HFFc6 (cell line): ENCODE measurements around the gene PSMA1. TPM values are rescaled to one million over a fixed set of nuclear protein-coding genes. Genes with fewer than 3 reads are reported as not detected.

Source experiments
- DNase-seq: peaks from one replicate; pipeline ENCODE4 v3.0.0-alpha.2; 2018
- H3K27ac Mint-ChIP-seq: 2 replicates; pipeline ENCODE4 v1.8.0; 2020; ENCODE audit warnings: mild to moderate bottlenecking, mixed read lengths
- H3K27me3 Mint-ChIP-seq: 2 replicates; pipeline ENCODE4 v1.8.0; 2021; ENCODE audit warnings: mild to moderate bottlenecking, moderate library complexity, mixed read lengths; ENCODE audit not compliant: insufficient read depth
- H3K36me3 Mint-ChIP-seq: 2 replicates; pipeline ENCODE4 v1.8.0; 2021; ENCODE audit warnings: low read depth, mixed read lengths
- H3K4me1 Mint-ChIP-seq: 2 replicates; pipeline ENCODE4 v1.8.0; 2020; ENCODE audit warnings: low read depth, mixed read lengths
- H3K4me3 Mint-ChIP-seq: 2 replicates; pipeline ENCODE4 v1.8.0; 2020; ENCODE audit warnings: mild to moderate bottlenecking, moderate library complexity, mixed read lengths
- H3K9me3 Mint-ChIP-seq: 2 replicates; pipeline ENCODE4 v1.8.0; 2020; ENCODE audit warnings: mild to moderate bottlenecking, mixed read lengths
- total RNA-seq, 6 experiments: library from RNA; stranded (reverse); fragmentation: NEBNext Ultra II Directional; extraction: Animal tissue kit (Norgen Biotek cat#: 25700); gene quantifications; 2 replicates in 1 of 6; 3 replicates in 5 of 6; pipeline ENCODE4 v1.2.3, GENCODE V29; 2021
- TF ChIP-seq, protein P1 (sequence below): fragments of 200-600 bp; sonication (generic); IDR thresholded peaks from 2 replicates; pipeline ENCODE4 v1.5.0; 2021; ENCODE audit warnings: antibody characterized with exemption, mild to moderate bottlenecking

PSMA1 gene
- total RNA-seq, 6 experiments from 2014 or later: 158 to 193 (median 173) TPM

GRCh38 chr11:14460147-14460546, 60.0 kb downstream of the PSMA1 start:
- H3K27me3 Mint-ChIP-seq: no peaks in the 10 kb centered on the region

GRCh38 chr11:14458377-14458776, 61.8 kb downstream of the PSMA1 start:
- Mint-ChIP-seq H3K4me3 (no peak overlapping the region), H3K9me3 (no peaks in the 10 kb centered on the region), H3K27me3 (no peaks in the 10 kb centered on the region), H3K4me1 (0 out of 2 replicates have a peak, but pooled peaks cover 17% of the 10 kb centered on the region), H3K27ac (no peak overlapping the region), H3K36me3 (peaks cover 30% of the 10 kb centered on the region)
- TF ChIP-seq, protein P1, sequence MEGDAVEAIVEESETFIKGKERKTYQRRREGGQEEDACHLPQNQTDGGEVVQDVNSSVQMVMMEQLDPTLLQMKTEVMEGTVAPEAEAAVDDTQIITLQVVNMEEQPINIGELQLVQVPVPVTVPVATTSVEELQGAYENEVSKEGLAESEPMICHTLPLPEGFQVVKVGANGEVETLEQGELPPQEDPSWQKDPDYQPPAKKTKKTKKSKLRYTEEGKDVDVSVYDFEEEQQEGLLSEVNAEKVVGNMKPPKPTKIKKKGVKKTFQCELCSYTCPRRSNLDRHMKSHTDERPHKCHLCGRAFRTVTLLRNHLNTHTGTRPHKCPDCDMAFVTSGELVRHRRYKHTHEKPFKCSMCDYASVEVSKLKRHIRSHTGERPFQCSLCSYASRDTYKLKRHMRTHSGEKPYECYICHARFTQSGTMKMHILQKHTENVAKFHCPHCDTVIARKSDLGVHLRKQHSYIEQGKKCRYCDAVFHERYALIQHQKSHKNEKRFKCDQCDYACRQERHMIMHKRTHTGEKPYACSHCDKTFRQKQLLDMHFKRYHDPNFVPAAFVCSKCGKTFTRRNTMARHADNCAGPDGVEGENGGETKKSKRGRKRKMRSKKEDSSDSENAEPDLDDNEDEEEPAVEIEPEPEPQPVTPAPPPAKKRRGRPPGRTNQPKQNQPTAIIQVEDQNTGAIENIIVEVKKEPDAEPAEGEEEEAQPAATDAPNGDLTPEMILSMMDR: no peak
- DNase-seq: no peak

More at GRCh38 chr11:14460147-14460546, 60.0 kb downstream of the PSMA1 start:
- Mint-ChIP-seq H3K4me3 (no peak overlapping the region), H3K9me3 (no peaks in the 10 kb centered on the region), H3K4me1 (0 out of 2 replicates have a peak, but pooled peaks cover 17% of the 10 kb centered on the region), H3K27ac (no peak overlapping the region), H3K36me3 (peaks cover 30% of the 10 kb centered on the region)
- DNase-seq: no peak
- TF ChIP-seq, protein P1: no peak

GRCh38 chr11:14455648-14456430, 64.3 kb downstream of the PSMA1 start:
- TF ChIP-seq, protein P1: no peak
- no peak overlapping the region for H3K4me3 Mint-ChIP-seq
- no peaks in the 10 kb centered on the region for H3K27me3 Mint-ChIP-seq
- H3K36me3 Mint-ChIP-seq: peaks cover 46% of the 10 kb centered on the region
- no peak for DNase-seq
- H3K9me3 Mint-ChIP-seq: no peaks in the 10 kb centered on the region
- peak overlapping the region; percentile 61 for H3K27ac Mint-ChIP-seq
- peaks cover 37% of the 10 kb centered on the region for H3K4me1 Mint-ChIP-seq

Other genes with a start within 250 kb of the PSMA1 start
- gene RRAS2, start 161.2 kb downstream of the PSMA1 start, total RNA-seq: 100 to 1,000 TPM in 3 of 6 experiments, 10 to 100 TPM in 3; 89.6 to 122 (median 103) TPM
- gene COPB1, start 20.6 kb downstream of the PSMA1 start, total RNA-seq: 100 to 1,000 TPM; 161 to 193 (median 187) TPM
- gene PDE3B, start 123.4 kb upstream of the PSMA1 start, total RNA-seq: under 1 TPM in 2 of 6 experiments, not detected in 4; 0.05 to 0.06 TPM